COR-L47 (cell line): Measurements from ENCODE around the gene ATXN7.

ENCODE experiments used
- DNase-seq: peaks from one replicate; lab custom pipeline; 2025; lab: John Stamatoyannopoulos, UW

Gene ATXN7

GRCh38 chr3:63984391-63984790, 120.7 kb downstream of the ATXN7 start:
- DNase-seq = no peak

DNA sequence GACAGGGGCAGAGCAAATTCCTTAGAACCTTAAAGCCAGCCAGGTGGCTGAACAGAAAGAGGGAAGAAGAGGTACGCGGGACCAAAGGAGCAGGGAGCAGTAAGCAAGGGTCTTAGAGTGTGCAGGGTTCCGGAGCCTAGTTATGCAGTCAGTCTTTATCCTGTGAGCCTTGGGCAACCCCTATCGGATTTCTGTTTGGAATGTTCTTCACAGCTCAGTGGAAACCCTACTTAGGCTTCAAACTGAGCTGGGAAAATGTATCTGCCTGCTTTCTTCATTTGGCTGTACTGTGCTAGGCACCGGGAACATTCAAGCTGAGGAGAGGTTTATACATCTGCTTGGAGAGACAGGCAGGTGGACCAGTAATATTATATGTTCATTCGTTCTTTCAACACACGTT, 122.5 kb downstream of the ATXN7 start:
- DNase-seq = no peak

DNA sequence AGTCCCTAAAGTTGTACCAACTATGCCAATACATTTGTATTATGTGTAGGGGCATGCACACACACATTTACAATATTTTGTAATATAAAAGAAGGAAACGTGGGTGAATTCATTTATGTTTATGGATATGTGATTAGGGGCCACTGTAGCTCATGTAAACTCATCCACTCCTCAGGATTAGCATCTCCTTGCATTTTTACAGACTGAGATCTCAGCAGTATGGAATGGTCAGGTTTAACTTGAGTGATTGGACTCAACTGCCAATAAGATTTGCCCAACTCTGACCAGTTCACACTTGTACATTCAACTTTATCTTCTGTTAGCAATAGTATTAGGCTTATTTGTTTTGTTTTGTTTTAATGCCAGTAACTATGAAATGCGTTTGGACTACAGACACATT, 123.2 kb downstream of the ATXN7 start:
- DNase-seq = no peak

GRCh38 chr3:63988943-63989342, 125.3 kb downstream of the ATXN7 start:
- no peak for DNase-seq

- DNase-seq = no peak
Measured at GRCh38 chr3:63990204-63990603, 126.5 kb downstream of the ATXN7 start.

- no peak for DNase-seq
Measured at GRCh38 chr3:63990733-63991132, 127.1 kb downstream of the ATXN7 start.

- DNase-seq = no peak
Measured at GRCh38 chr3:63991666-63992065, 128.0 kb downstream of the ATXN7 start.

GRCh38 chr3:63992516-63993209, 129.0 kb downstream of the ATXN7 start:
- no peak for DNase-seq

- DNase-seq = peak; percentile 20
Measured at GRCh38 chr3:63993653-63994079, 130.0 kb downstream of the ATXN7 start.

GRCh38 chr3:63995086-63995485, 131.4 kb downstream of the ATXN7 start:
- DNase-seq = no peak

DNA sequence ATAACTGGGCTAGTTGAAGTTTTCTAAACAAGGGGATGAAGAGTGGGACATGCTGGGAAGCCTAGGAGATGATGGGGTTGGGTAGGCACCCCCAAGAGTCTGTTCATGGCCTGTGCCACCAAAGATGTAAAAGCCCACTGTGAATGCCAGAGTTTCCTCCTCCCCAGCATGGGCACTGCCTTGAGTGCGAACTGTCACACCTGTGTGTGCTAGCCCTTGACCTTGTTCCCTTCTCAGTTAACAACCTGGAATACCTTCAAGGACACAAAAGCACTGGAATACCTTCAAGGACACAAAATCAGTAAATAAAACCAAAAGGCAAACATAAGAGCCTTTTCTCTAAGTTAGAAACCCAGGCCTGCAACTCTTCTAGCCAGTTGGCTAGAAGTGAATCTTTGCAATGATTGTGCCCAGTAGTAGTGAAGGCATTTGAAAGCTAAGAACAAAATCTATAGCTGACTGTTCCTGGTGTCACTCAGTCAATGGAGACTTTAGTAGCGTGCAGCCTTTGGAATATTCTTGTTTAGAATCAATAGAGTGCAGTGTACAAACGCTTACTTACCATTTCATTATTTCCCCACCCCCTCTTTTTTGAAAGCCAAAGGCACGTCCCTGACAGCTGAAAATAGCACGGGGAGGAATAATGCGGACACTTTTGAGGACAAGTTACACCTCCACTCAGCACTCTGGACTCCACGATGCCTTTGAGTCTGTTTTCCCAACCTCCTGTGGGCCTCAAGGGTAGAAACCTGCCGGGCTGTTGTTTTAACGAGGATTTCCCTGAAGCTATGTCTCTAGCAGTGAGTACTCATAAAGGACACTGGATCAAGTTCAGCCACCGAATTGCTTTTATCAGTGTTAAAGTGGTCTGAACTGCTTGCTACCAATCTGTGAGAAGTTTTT, 135.4 kb downstream of the ATXN7 start:
- no peak for DNase-seq

DNA sequence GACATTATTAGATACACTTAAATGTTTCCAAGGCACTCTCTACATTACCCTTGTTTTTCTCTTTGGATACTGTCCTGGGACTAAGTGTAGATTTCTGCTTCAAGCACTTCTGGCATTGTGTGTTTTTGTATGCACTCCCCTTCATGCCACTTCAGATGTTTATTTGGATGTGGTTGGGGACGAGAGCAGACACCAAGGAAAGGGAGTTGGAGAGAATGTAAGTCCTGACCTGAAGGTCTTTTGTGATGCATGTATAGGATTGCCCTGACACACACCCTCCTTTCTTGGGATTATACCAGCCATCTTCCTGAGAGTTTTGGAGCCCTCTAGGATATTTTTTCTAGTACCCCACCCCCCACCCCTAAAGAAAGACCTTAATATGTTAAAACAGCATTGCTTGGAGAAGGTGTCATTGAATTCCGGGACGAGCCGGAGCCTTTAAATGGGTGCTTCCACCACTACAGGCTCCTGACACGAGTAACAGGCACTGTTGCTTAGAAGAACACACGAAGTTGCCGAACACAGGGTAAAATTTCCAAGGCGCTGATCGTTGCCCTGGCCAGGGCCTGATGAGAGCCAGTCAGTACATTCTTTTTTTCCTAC, 136.9 kb downstream of the ATXN7 start:
- DNase-seq = no peak

DNA sequence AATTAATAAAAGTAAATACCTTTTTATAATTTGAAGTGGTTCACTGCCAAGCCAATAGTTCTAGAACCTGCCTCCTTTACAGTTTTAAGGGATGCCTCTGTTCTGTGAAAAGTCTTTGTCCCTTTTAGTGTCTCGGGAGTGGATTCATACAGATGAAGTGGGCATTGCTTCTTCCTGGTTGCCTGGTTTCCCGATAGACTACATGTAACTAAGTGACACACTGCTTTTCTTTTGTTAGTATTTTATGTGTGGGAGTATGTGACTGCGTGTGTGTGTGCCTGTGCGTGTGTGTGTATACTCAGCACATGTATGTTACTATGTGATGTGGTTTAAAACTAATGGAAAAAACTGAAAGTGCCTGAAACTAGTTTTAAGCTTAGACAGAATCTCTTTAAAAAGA, 138.6 kb downstream of the ATXN7 start:
- no peak for DNase-seq

DNA sequence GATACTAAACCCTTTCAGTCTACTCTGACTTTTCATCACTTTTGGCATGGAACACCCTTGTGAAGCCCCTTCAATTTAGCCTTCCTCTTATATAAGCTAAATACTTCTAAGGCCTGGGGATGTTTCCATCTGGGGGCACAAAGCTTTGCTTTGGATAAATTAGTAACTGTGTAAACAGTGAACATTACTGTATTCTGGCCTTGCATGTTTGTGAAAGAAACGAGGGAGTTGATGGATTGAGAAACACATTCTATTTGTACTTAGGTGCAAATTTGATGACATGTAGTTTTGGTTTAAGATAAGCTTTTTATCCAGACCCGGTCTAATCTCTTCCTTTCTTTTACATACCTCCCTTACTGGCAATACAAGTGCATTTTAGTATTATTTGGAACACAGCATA, 139.9 kb downstream of the ATXN7 start:
- no peak for DNase-seq

GRCh38 chr3:64008017-64008416, 144.3 kb downstream of the ATXN7 start:
- DNase-seq = no peak

GRCh38 chr3:64008487-64009351, 145.1 kb downstream of the ATXN7 start:
- no peak for DNase-seq

DNA sequence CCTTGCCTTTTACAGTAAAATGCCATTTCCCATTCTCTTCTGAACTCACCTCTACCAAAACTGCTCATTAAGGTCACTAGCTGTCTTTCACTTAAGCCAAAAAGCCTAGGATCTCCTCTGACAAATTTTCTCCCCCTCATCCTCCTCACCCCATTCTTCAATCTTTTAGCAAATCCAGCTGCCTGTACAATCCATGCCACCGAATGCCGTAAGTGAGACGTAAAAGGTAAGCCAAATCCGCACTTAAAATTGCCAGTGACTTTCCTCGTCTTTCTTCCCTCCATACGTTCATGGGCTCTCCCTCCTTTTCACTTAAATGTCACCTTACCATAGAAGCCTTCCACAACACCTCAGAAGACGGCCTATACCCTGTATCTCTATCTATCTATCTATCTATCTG, 145.9 kb downstream of the ATXN7 start:
- no peak for DNase-seq

DNA sequence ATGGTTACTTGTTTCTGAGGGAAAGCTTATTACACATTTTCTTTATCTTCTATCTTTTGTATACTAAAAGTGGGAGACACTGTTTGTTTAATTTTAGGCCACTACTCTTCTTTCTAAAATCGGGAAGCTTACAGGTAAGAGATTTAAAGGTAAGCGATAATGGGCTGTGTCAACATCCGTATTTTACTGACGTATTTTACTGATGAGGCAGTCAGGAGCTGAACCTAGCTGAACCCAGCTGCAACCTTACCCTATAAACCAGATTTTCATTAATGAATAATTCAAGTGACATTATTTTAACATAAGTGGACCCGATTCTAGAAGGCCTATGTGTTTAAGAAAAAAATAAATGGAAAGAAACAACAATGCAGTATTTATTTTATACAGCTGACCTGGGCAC, 146.5 kb downstream of the ATXN7 start:
- no peak for DNase-seq

GRCh38 chr3:64011685-64012084, 148.0 kb downstream of the ATXN7 start:
- no peak for DNase-seq

- no peak for DNase-seq
Measured at GRCh38 chr3:64016941-64017620, 153.4 kb downstream of the ATXN7 start.

GRCh38 chr3:64019271-64019670, 155.6 kb downstream of the ATXN7 start:
- no peak for DNase-seq
